GM23338 (cell line): ENCODE measurements around the gene CHRNB2. TPM values are rescaled to one million over a fixed set of nuclear protein-coding genes. Genes with fewer than 3 reads are reported as not detected.

ENCODE experiments used
- ATAC-seq: fragments of 200-7000 bp; cut with Tn5 transposase; 3 replicates; pipeline ENCODE4 v1.9.1; 2020
- DNase-seq: peaks from one replicate; pipeline ENCODE4 v3.0.0-alpha.2; 2015; ENCODE audit warnings: low spot score
- H2AFZ ChIP-seq: fragments of 200-600 bp; sonication (generic); 2 replicates; pipeline ENCODE4 v1.8.0; 2016; ENCODE audit warnings: antibody characterized with exemption, mild to moderate bottlenecking, moderate library complexity
- H3F3A ChIP-seq: fragments of 200-600 bp; sonication (generic); replicated peaks from 2 replicates; pipeline ENCODE4 v1.8.0; 2017; ENCODE audit warnings: antibody characterized with exemption, mixed run types, low read depth
- H3K27ac ChIP-seq: fragments of 200-600 bp; sonication (generic); 2 replicates; pipeline ENCODE4 v1.6.1; 2016; ENCODE audit warnings: low read depth
- H3K27me3 ChIP-seq: fragments of 200-600 bp; sonication (generic); 2 replicates; pipeline ENCODE4 v1.8.0; 2016; ENCODE audit warnings: mild to moderate bottlenecking, mixed run types, moderate library complexity; ENCODE audit not compliant: insufficient read depth
- H3K36me3 ChIP-seq: fragments of 200-600 bp; sonication (generic); 2 replicates; pipeline ENCODE4 v1.8.0; 2016; ENCODE audit warnings: mild to moderate bottlenecking; ENCODE audit not compliant: insufficient read depth
- H3K4me1 ChIP-seq: fragments of 200-600 bp; sonication (generic); 2 replicates; pipeline ENCODE4 v1.8.0; 2016; ENCODE audit warnings: mild to moderate bottlenecking, moderate library complexity; ENCODE audit not compliant: insufficient read depth
- H3K4me2 ChIP-seq: fragments of 200-600 bp; sonication (generic); 2 replicates; pipeline ENCODE4 v1.7.1; 2017; ENCODE audit warnings: mixed run types
- H3K4me3 ChIP-seq: fragments of 200-600 bp; sonication (generic); 2 replicates; pipeline ENCODE4 v1.6.1; 2016; ENCODE audit warnings: mixed run types
- H3K79me2 ChIP-seq: fragments of 200-600 bp; sonication (generic); replicated peaks from 2 replicates; pipeline ENCODE4 v1.8.0; 2017; ENCODE audit warnings: mild to moderate bottlenecking; ENCODE audit not compliant: insufficient read depth
- H3K9me2 ChIP-seq: fragments of 200-600 bp; sonication (generic); 2 replicates; pipeline ENCODE4 v1.8.0; 2017; ENCODE audit not compliant: insufficient read depth
- H4K20me1 ChIP-seq: fragments of 200-600 bp; sonication (generic); replicated peaks from 2 replicates; pipeline ENCODE4 v1.8.0; 2017; ENCODE audit warnings: mild to moderate bottlenecking; ENCODE audit not compliant: insufficient read depth
- H3K27ac Mint-ChIP-seq: 2 replicates; pipeline ENCODE4 v1.8.0; 2020; ENCODE audit warnings: inconsistent platforms, mild to moderate bottlenecking, moderate library complexity, mixed read lengths
- H3K27me3 Mint-ChIP-seq: 3 replicates; pipeline ENCODE4 v1.8.0; 2022; ENCODE audit warnings: low read depth, mild to moderate bottlenecking, moderate library complexity, mixed read lengths, inconsistent platforms; ENCODE audit not compliant: insufficient read depth, poor library complexity
- H3K36me3 Mint-ChIP-seq: 3 replicates; pipeline ENCODE4 v1.8.0; 2021; ENCODE audit warnings: low read depth, mild to moderate bottlenecking, inconsistent platforms, moderate library complexity, mixed read lengths
- H3K4me1 Mint-ChIP-seq: 3 replicates; pipeline ENCODE4 v1.8.0; 2020; ENCODE audit warnings: mild to moderate bottlenecking, inconsistent platforms, mixed read lengths
- H3K4me3 Mint-ChIP-seq: 3 replicates; pipeline ENCODE4 v1.8.0; 2021; ENCODE audit warnings: moderate library complexity, mild to moderate bottlenecking, inconsistent platforms, mixed read lengths
- H3K9me3 Mint-ChIP-seq: 3 replicates; pipeline ENCODE4 v1.8.0; 2020; ENCODE audit warnings: moderate library complexity, mild to moderate bottlenecking, inconsistent platforms, mixed read lengths
- CREB1 ChIP-seq: fragments of 250-450 bp; sonication (Bioruptor Pico); IDR thresholded peaks from 2 replicates; pipeline ENCODE4 v1.5.0; 2020; ENCODE audit warnings: low read depth, mild to moderate bottlenecking, moderate library complexity
- EZH2 ChIP-seq: fragments of 200-600 bp; sonication (generic); IDR thresholded peaks from one replicate; pipeline ENCODE4 v1.8.0; 2017; ENCODE audit warnings: antibody characterized with exemption, mild to moderate bottlenecking, low read depth; ENCODE audit not compliant: unreplicated experiment
- NANOG ChIP-seq: IDR thresholded peaks from 2 replicates; pipeline ENCODE4 v1.6.1; 2016; ENCODE audit warnings: antibody characterized with exemption, borderline replicate concordance
- POLR2AphosphoS5 ChIP-seq: IDR thresholded peaks from 2 replicates; pipeline ENCODE4 v1.6.1; 2016; ENCODE audit warnings: antibody characterized with exemption, low read depth
- ZNF114 ChIP-seq: fragments of 250-450 bp; sonication (Bioruptor Pico); IDR thresholded peaks from 2 replicates; pipeline ENCODE4 v1.5.0; 2020; ENCODE audit warnings: mild to moderate bottlenecking, moderate library complexity
- ZNF462 ChIP-seq: fragments of 250-450 bp; sonication (Bioruptor Pico); IDR thresholded peaks from 2 replicates; pipeline ENCODE4 v1.5.0; 2020; ENCODE audit warnings: mild to moderate bottlenecking, moderate library complexity
- polyA plus RNA-seq: library from polyadenylated mRNA; unstranded; fragments of >200 nt; fragmentation: Nextera tagmentation; extraction: Ambion mirVana; gene quantifications from 2 replicates; pipeline ENCODE4 v1.2.1, GENCODE V29; 2016
- total RNA-seq: library from RNA; depleted of rRNA; stranded (reverse); fragments of >200 nt; shearing (Covaris generic); gene quantifications from 2 replicates; pipeline ENCODE4 v1.2.3, GENCODE V29; 2014
- TF ChIP-seq, protein P1 (sequence below): IDR thresholded peaks from 2 replicates; pipeline ENCODE4 v1.6.1; 2016; ENCODE audit warnings: antibody characterized with exemption
- TF ChIP-seq, protein P2 (sequence below): IDR thresholded peaks from one replicate; pipeline ENCODE4 v1.6.1; 2018; ENCODE audit warnings: antibody characterized with exemption; ENCODE audit not compliant: unreplicated experiment

The CHRNB2 gene
- total and polyA plus RNA-seq, 2 experiments from 2014 or later, result 0.73 to 3.6 TPM

- no peak for TF ChIP-seq ZNF462 (CRISPR knock-in tag)
Measured at GRCh38 chr1:154598871-154599635, 31.5 kb downstream of the CHRNB2 start (continued).

DNA sequence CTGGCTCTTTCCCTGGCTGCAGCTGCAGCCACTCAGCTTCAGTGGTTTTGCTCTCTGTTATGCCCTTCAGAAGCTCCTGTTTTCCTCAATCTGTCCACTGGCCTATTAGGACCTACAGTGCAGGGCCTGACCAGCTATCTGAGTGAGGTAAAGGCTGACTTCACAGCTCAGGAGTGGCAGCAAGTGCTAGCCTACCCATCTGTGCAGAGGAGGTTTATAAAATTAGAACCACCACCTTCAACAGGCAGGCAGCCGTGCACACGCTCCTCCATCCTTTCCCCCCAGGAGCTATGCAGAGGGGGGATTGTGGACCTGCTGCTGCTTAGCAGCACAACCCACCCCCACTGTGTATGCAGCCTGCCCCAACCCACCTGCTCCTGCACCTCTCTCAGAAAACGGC, 32.1 kb downstream of the CHRNB2 start:
- ATAC-seq, result no peak
- peak overlapping the region; percentile 62 for H3K27ac Mint-ChIP-seq
- no peaks in the 10 kb centered on the region for H3F3A ChIP-seq
- H3K27ac ChIP-seq, result no peak overlapping the region
- no peak overlapping the region for H3K4me2 ChIP-seq
- peaks cover 16% of the 10 kb centered on the region for H3K4me1 Mint-ChIP-seq
- H3K4me1 ChIP-seq, result peaks cover 6% of the 10 kb centered on the region
- peaks cover 77% of the 10 kb centered on the region for H3K36me3 Mint-ChIP-seq
- H3K27me3 ChIP-seq, result no peaks in the 10 kb centered on the region
- H3K36me3 ChIP-seq, result peaks cover 44% of the 10 kb centered on the region
- no peak for DNase-seq
- H3K79me2 ChIP-seq, result peaks cover 62% of the 10 kb centered on the region
- peaks cover 3% of the 10 kb centered on the region for H3K27me3 Mint-ChIP-seq
- H3K9me3 Mint-ChIP-seq, result no peaks in the 10 kb centered on the region
- H3K9me2 ChIP-seq, result no peaks in the 10 kb centered on the region
- H3K4me3 ChIP-seq, result no peak overlapping the region
- H4K20me1 ChIP-seq, result peaks cover 56% of the 10 kb centered on the region
- no peak overlapping the region for H2AFZ ChIP-seq
- no peak overlapping the region for H3K4me3 Mint-ChIP-seq
- TF ChIP-seq CREB1, result no peak
- TF ChIP-seq POLR2AphosphoS5, result no peak
- TF ChIP-seq, protein P1, sequence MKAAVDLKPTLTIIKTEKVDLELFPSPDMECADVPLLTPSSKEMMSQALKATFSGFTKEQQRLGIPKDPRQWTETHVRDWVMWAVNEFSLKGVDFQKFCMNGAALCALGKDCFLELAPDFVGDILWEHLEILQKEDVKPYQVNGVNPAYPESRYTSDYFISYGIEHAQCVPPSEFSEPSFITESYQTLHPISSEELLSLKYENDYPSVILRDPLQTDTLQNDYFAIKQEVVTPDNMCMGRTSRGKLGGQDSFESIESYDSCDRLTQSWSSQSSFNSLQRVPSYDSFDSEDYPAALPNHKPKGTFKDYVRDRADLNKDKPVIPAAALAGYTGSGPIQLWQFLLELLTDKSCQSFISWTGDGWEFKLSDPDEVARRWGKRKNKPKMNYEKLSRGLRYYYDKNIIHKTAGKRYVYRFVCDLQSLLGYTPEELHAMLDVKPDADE, result no peak
- TF ChIP-seq, protein P2, sequence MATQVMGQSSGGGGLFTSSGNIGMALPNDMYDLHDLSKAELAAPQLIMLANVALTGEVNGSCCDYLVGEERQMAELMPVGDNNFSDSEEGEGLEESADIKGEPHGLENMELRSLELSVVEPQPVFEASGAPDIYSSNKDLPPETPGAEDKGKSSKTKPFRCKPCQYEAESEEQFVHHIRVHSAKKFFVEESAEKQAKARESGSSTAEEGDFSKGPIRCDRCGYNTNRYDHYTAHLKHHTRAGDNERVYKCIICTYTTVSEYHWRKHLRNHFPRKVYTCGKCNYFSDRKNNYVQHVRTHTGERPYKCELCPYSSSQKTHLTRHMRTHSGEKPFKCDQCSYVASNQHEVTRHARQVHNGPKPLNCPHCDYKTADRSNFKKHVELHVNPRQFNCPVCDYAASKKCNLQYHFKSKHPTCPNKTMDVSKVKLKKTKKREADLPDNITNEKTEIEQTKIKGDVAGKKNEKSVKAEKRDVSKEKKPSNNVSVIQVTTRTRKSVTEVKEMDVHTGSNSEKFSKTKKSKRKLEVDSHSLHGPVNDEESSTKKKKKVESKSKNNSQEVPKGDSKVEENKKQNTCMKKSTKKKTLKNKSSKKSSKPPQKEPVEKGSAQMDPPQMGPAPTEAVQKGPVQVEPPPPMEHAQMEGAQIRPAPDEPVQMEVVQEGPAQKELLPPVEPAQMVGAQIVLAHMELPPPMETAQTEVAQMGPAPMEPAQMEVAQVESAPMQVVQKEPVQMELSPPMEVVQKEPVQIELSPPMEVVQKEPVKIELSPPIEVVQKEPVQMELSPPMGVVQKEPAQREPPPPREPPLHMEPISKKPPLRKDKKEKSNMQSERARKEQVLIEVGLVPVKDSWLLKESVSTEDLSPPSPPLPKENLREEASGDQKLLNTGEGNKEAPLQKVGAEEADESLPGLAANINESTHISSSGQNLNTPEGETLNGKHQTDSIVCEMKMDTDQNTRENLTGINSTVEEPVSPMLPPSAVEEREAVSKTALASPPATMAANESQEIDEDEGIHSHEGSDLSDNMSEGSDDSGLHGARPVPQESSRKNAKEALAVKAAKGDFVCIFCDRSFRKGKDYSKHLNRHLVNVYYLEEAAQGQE, result no peak
- TF ChIP-seq NANOG, result no peak
- TF ChIP-seq ZNF114 (CRISPR knock-in tag), result no peak
- no peak for TF ChIP-seq EZH2
